ENCODE measurements around the gene P3H3. TPM values are rescaled to one million over a fixed set of nuclear protein-coding genes. Genes with fewer than 3 reads are reported as not detected.

The P3H3 gene
- total RNA-seq, 4 donors from 2014 or later = 27.4 to 90.1 (median 59.9) TPM

- intact Hi-C loops (cut with DNase I; ENCODE audit: low total_unique reads) = no loop called here
- Histone ChIP-seq H3K4me3 (peak overlapping the region in 1 of 2 donors; percentile 77), H3K36me3 (no peaks in the 10 kb centered on the region), H3K4me1 (no peaks in the 10 kb centered on the region), H3K27me3 (no peaks in the 10 kb centered on the region), H3K27ac (peak overlapping the region in 1 of 2 donors; percentile 88), H3K9me3 (no peaks in the 10 kb centered on the region)
- no peak for DNase-seq
- TF ChIP-seq CTCF (IDR thresholded peaks at IDR 0.05) (no peak), POLR2A (IDR thresholded peaks at IDR 0.05) (no peak)
Measured at GRCh38 chr12:6850796-6851152, 22.6 kb downstream of the P3H3 start.

GRCh38 chr12:6851153-6851920, 23.1 kb downstream of the P3H3 start, which contains the start of gene CDCA3:
TSS of gene CDCA3 (minus strand) at chr12:6851286. CDS start at chr12:6850952, 334 bp downstream.
- no peaks in the 10 kb centered on the region for H3K9me3 ChIP-seq
- no peaks in the 10 kb centered on the region for H3K4me1 ChIP-seq
- peak; percentile 92 to 98 for DNase-seq
- peak within 1 kb of the TSS; percentile 48 to 77 for H3K4me3 ChIP-seq
- H3K27ac ChIP-seq = peak within 1 kb of the TSS; percentile 88 to 91
- H3K27me3 ChIP-seq = no peaks in the 10 kb centered on the region
- H3K36me3 ChIP-seq = no peaks in the 10 kb centered on the region
- intact Hi-C loops (cut with DNase I; ENCODE audit: low total_unique reads) = no loop called here
- TF ChIP-seq CTCF (IDR thresholded peaks at IDR 0.05) = no peak
- peak; percentile 6 to 49 for TF ChIP-seq POLR2A (IDR thresholded peaks at IDR 0.05)

- Histone ChIP-seq H3K27ac (peak within 1 kb of the TSS; percentile 88 to 91), H3K4me3 (peak within 1 kb of the TSS; percentile 50 to 77), H3K36me3 (no peaks in the 10 kb centered on the region), H3K9me3 (no peaks in the 10 kb centered on the region), H3K27me3 (no peaks in the 10 kb centered on the region), H3K4me1 (no peaks in the 10 kb centered on the region)
- TF ChIP-seq CTCF (IDR thresholded peaks at IDR 0.05) (peak in 1 of 4 experiments; percentile 27), POLR2A (IDR thresholded peaks at IDR 0.05) (peak in 1 of 2 donors; percentile 59)
- intact Hi-C loops (cut with DNase I; ENCODE audit: low total_unique reads) = no loop called here
- peak; percentile 98 to 99 for DNase-seq
Measured at GRCh38 chr12:6851921-6852650, 23.9 kb downstream of the P3H3 start, which contains the start of gene USP5. TSS of gene USP5 (plus strand) at chr12:6852150. CDS start at chr12:6852180, 30 bp downstream.

- DNase-seq = peak in 1 of 2 donors; percentile 47
- intact Hi-C loops (cut with DNase I; ENCODE audit: low total_unique reads) = no loop called here
- no peaks in the 10 kb centered on the region for H3K36me3 ChIP-seq
- H3K4me3 ChIP-seq = peak overlapping the region; percentile 50 to 77
- peak overlapping the region; percentile 76 to 88 for H3K27ac ChIP-seq
- H3K27me3 ChIP-seq = no peaks in the 10 kb centered on the region
- H3K4me1 ChIP-seq = no peaks in the 10 kb centered on the region
- H3K9me3 ChIP-seq = no peaks in the 10 kb centered on the region
- TF ChIP-seq POLR2A (IDR thresholded peaks at IDR 0.05) (no peak), CTCF (IDR thresholded peaks at IDR 0.05) (no peak)
Measured at GRCh38 chr12:6852651-6853354, 24.6 kb downstream of the P3H3 start.

Data from uterus (tissue), 4 donors.